Naive thymus-derived CD4-positive, alpha-beta T cell (primary cell): Measurements from ENCODE around the gene CPT1C. TPM values are rescaled to one million over a fixed set of nuclear protein-coding genes. Genes with fewer than 3 reads are reported as not detected.
A peak's percentile ranks its signal among the peaks of the same experiment; 100 is the strongest.

Experiments
- ATAC-seq: fragments of 150-1000 bp; cut with Tn5 transposase; 2 replicates; pipeline ENCODE4 v1.10.0; 2021; ENCODE audit warnings: mild to moderate bottlenecking, moderate library complexity
- CTCF ChIA-PET: fragments of 350-600 bp; sonication (Branson Sonifier 250); formaldehyde crosslinking; loops from one replicate; lab custom pipeline; 2021; ENCODE audit warnings: antibody characterized with exemption; lab: Charles Lee
- POLR2A ChIA-PET: fragments of 350-600 bp; sonication (Branson Sonifier 250); formaldehyde crosslinking; loops from one replicate; lab custom pipeline; 2021; ENCODE audit warnings: antibody characterized with exemption, inconsistent platforms; lab: Charles Lee
- DNase-seq, 9 donors: peaks; one replicate each; pipeline versions ENCODE4 v3.0.0 to v3.0.0-alpha.2; 2020 to 2022; ENCODE audit warnings: mixed read lengths in 1 of 9
- H3K27ac ChIP-seq: one replicate; pipeline ENCODE4 v1.7.0; 2013; ENCODE audit warnings: mild to moderate bottlenecking, low read depth, low read length, moderate library complexity
- H3K27me3 ChIP-seq, 2 donors: one replicate each; pipeline ENCODE4 v1.7.0; 2013; ENCODE audit warnings: low read length in 2 of 2, mild to moderate bottlenecking in 2 of 2, moderate library complexity in 2 of 2; ENCODE audit not compliant: control insufficient read depth in 2 of 2, insufficient read depth in 2 of 2
- H3K36me3 ChIP-seq, 3 experiments: 1 replicate in 2 of 3; 2 replicates in 1 of 3; pipeline ENCODE4 v1.7.0; 2013; ENCODE audit warnings: low read length in 3 of 3, mild to moderate bottlenecking in 3 of 3, moderate library complexity in 1 of 3; ENCODE audit not compliant: insufficient read depth in 3 of 3, control insufficient read depth in 2 of 3
- H3K4me1 ChIP-seq, 2 donors: one replicate each; pipeline ENCODE4 v1.7.0; 2013; ENCODE audit warnings: low read length in 2 of 2, mild to moderate bottlenecking in 2 of 2, moderate library complexity in 1 of 2; ENCODE audit not compliant: control insufficient read depth in 2 of 2, insufficient read depth in 2 of 2
- H3K4me3 ChIP-seq: 2 replicates; pipeline ENCODE4 v1.7.0; 2013; ENCODE audit warnings: mild to moderate bottlenecking, low read length
- H3K9me3 ChIP-seq, 3 experiments: 1 replicate in 2 of 3; 2 replicates in 1 of 3; pipeline ENCODE4 v1.7.0; 2013; ENCODE audit warnings: low read length in 3 of 3; ENCODE audit not compliant: control insufficient read depth in 2 of 3
- H3K27ac Mint-ChIP-seq, 9 donors: one replicate each; pipeline ENCODE4 v1.8.0; 2020 to 2022; ENCODE audit warnings: mixed read lengths in 9 of 9, mild to moderate bottlenecking in 8 of 9, moderate library complexity in 5 of 9, inconsistent platforms in 2 of 9
- H3K27me3 Mint-ChIP-seq, 5 donors: one replicate each; pipeline ENCODE4 v1.8.0; 2021 to 2022; ENCODE audit warnings: mixed read lengths in 5 of 5, mild to moderate bottlenecking in 1 of 5
- H3K36me3 Mint-ChIP-seq, 5 donors: one replicate each; pipeline ENCODE4 v1.8.0; 2020 to 2022; ENCODE audit warnings: mixed read lengths in 5 of 5, mild to moderate bottlenecking in 3 of 5, inconsistent platforms in 1 of 5
- H3K4me1 Mint-ChIP-seq, 7 donors: one replicate each; pipeline ENCODE4 v1.8.0; 2020 to 2022; ENCODE audit warnings: mixed read lengths in 7 of 7, mild to moderate bottlenecking in 3 of 7, inconsistent platforms in 1 of 7
- H3K4me3 Mint-ChIP-seq, 10 donors: one replicate each; pipeline ENCODE4 v1.8.0; 2020 to 2022; ENCODE audit warnings: mild to moderate bottlenecking in 10 of 10, mixed read lengths in 10 of 10, moderate library complexity in 6 of 10, inconsistent platforms in 2 of 10
- H3K9me3 Mint-ChIP-seq, 11 donors: one replicate each; pipeline ENCODE4 v1.8.0; 2020 to 2022; ENCODE audit warnings: mixed read lengths in 11 of 11, mild to moderate bottlenecking in 4 of 11, inconsistent platforms in 1 of 11, moderate library complexity in 1 of 11
- intact Hi-C, 2 donors: fragments of 100-400 bp; cut with micrococcal nuclease; formaldehyde crosslinking; loops; one replicate each; pipeline ENCODE4 v1.15.1; 2023
- polyA plus RNA-seq, 2 donors: library from polyadenylated mRNA; unstranded; fragments of 300-500 nt; fragmentation: Illumina TruSeq; gene quantifications; one replicate each; pipeline ENCODE4 v1.2.3, GENCODE V29; 2021
- total RNA-seq, 6 experiments: library from RNA in 5 of 6; stranded (reverse) in 5 of 6; gene quantifications; 1 replicate in 5 of 6; 2 replicates in 1 of 6; pipeline ENCODE4 v1.2.3 and lab custom pipeline; 2021 to 2026

The CPT1C gene
- total and polyA plus RNA-seq, 7 experiments from 2014 or later: 0.96 to 6.0 (median 1.6) TPM; not detected in 1

- Mint-ChIP-seq H3K36me3 (peaks cover 4 to 20% (median 4%) of the 10 kb centered on the region in 5 donors), H3K27me3 (peaks cover 0 to 2% (median 0%) of the 10 kb centered on the region in 5 donors), H3K4me1 (peaks cover 24 to 51% (median 44%) of the 10 kb centered on the region in 7 donors), H3K4me3 (peak overlapping the region; percentile 97 to 100 (median 99)), H3K9me3 (peaks cover 0 to 4% (median 0%) of the 10 kb centered on the region in 11 donors), H3K27ac (peak overlapping the region; percentile 96 to 99 (median 97))
- no peak for ATAC-seq
- intact Hi-C loops: loop anchor here (1.0 to 2.0 kb wide), 9 partner anchors 11 to 546 kb away; partner anchors contain the start of genes AKT1S1 (in 1 of the 2), ALDH16A1 (in 1 of the 2), C19orf73 (in 1 of the 2) and NOSIP (in 1 of the 2)
- ChIA-PET POLR2A (interaction anchor here (0.8 to 14.1 kb wide), 13 partner anchors 10 to 213 kb away, joined by 3 to 187 read pairs (median 9); partner anchors contain the start of genes AKT1S1, NOSIP, PIH1D1 and PRMT1), CTCF (interaction anchor here (1.3 to 2.2 kb wide), 2 partner anchors 25 to 119 kb away, joined by 3 to 8 read pairs; partner anchors contain the start of gene RRAS)
- H3K4me1 ChIP-seq: peaks cover 23% of the 10 kb centered on the region in 2 donors
- H3K9me3 ChIP-seq: no peaks in the 10 kb centered on the region
- no peak for DNase-seq
- peak overlapping the region; percentile 95 for H3K4me3 ChIP-seq
- H3K36me3 ChIP-seq: peaks cover 0 to 47% (median 14%) of the 10 kb centered on the region in 3 experiments
- H3K27me3 ChIP-seq: no peaks in the 10 kb centered on the region
- H3K27ac ChIP-seq: peak overlapping the region; percentile 80
Observed at GRCh38 chr19:49665036-49665350, 25.9 kb upstream of the CPT1C start.

- DNase-seq (peak; percentile 99), ATAC-seq (peak; percentile 90)
- intact Hi-C loops: loop anchor here (1.0 to 2.0 kb wide), 9 partner anchors 11 to 547 kb away; partner anchors contain the start of genes AKT1S1 (in 1 of the 2), ALDH16A1 (in 1 of the 2), C19orf73 (in 1 of the 2) and NOSIP (in 1 of the 2)
- Histone ChIP-seq H3K36me3 (peaks cover 0 to 47% (median 14%) of the 10 kb centered on the region in 3 experiments), H3K27ac (peak within 1 kb of the TSS; percentile 80), H3K27me3 (no peaks in the 10 kb centered on the region), H3K9me3 (no peaks in the 10 kb centered on the region), H3K4me1 (peaks cover 23% of the 10 kb centered on the region in 2 donors), H3K4me3 (peak within 1 kb of the TSS; percentile 95)
- CTCF ChIA-PET: interaction anchor here (1.3 to 2.2 kb wide), 2 partner anchors 25 to 120 kb away, joined by 3 to 8 read pairs; partner anchors contain the start of gene RRAS
- peaks cover 0 to 4% (median 0%) of the 10 kb centered on the region in 11 donors for H3K9me3 Mint-ChIP-seq
- POLR2A ChIA-PET: interaction anchor here (0.9 to 14.1 kb wide), 13 partner anchors 10 to 214 kb away, joined by 3 to 187 read pairs (median 9); partner anchors contain the start of genes AKT1S1, NOSIP, PIH1D1 and PRMT1
- H3K27me3 Mint-ChIP-seq: peaks cover 0 to 2% (median 0%) of the 10 kb centered on the region in 5 donors
- peak within 1 kb of the TSS; percentile 97 to 100 (median 99) for H3K4me3 Mint-ChIP-seq
- peak within 1 kb of the TSS; percentile 96 to 99 (median 97) for H3K27ac Mint-ChIP-seq
- H3K4me1 Mint-ChIP-seq: peaks cover 24 to 47% (median 39%) of the 10 kb centered on the region in 7 donors
- H3K36me3 Mint-ChIP-seq: peaks cover 4 to 18% (median 4%) of the 10 kb centered on the region in 5 donors
Observed at GRCh38 chr19:49665351-49666119, 25.4 kb upstream of the CPT1C start, which contains the start of the genes BCL2L12 and IRF3. Gene BCL2L12 (plus strand): TSS chr19:49665933. CDS start chr19:49666693, 760 bp downstream. Gene IRF3 (minus strand): TSS chr19:49665857. CDS start chr19:49664838, 1,019 bp downstream.

DNA sequence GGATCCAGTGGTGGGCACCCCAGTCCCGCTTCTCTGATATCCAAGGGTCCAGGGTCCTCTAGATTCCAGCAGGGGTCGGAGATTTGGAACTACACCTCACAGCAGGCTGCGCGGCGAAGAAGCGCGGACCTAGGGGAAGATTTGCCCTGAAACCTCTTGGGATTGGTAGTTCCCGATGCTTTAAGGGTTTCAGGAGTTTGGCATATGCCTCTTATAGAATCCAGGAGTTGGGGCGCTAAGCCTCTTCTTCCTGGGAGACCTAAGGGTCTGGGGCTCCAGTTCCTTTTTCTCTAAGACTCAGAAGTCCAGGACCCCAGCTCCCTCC lies 24.8 kb upstream of the CPT1C start:
- H3K27ac Mint-ChIP-seq: peak overlapping the region; percentile 96 to 99 (median 97)
- CTCF ChIA-PET: interaction anchor here (0.6 to 2.2 kb wide), 2 partner anchors 26 to 139 kb away, joined by 3 to 8 read pairs; partner anchors contain the start of gene RRAS
- H3K9me3 Mint-ChIP-seq: peaks cover 0 to 4% (median 0%) of the 10 kb centered on the region in 11 donors
- H3K36me3 Mint-ChIP-seq: peaks cover 4 to 18% (median 4%) of the 10 kb centered on the region in 5 donors
- peak overlapping the region; percentile 97 to 100 (median 99) for H3K4me3 Mint-ChIP-seq
- ATAC-seq (peak; percentile 2), DNase-seq (no peak)
- H3K4me1 Mint-ChIP-seq: peaks cover 24 to 47% (median 39%) of the 10 kb centered on the region in 7 donors
- POLR2A ChIA-PET: interaction anchor here (0.7 to 14.1 kb wide), 10 partner anchors 10 to 185 kb away, joined by 3 to 187 read pairs (median 10); partner anchors contain the start of genes NOSIP, PRMT1, PRR12 and RPS11
- peak overlapping the region; percentile 95 for H3K4me3 ChIP-seq
- peak overlapping the region; percentile 80 for H3K27ac ChIP-seq
- intact Hi-C loops: no loop called here
- peaks cover 0 to 43% (median 13%) of the 10 kb centered on the region in 3 experiments for H3K36me3 ChIP-seq
- H3K9me3 ChIP-seq: no peaks in the 10 kb centered on the region
- peaks cover 0 to 2% (median 0%) of the 10 kb centered on the region in 5 donors for H3K27me3 Mint-ChIP-seq
- no peaks in the 10 kb centered on the region for H3K27me3 ChIP-seq
- peaks cover 23% of the 10 kb centered on the region in 2 donors for H3K4me1 ChIP-seq

GRCh38 chr19:49667473-49667872 lies 23.4 kb upstream of the CPT1C start:
- Histone ChIP-seq H3K27ac (no peak overlapping the region), H3K36me3 (peaks cover 0 to 29% (median 1%) of the 10 kb centered on the region in 3 experiments), H3K27me3 (no peaks in the 10 kb centered on the region), H3K4me1 (peaks cover 21% of the 10 kb centered on the region in 2 donors), H3K9me3 (no peaks in the 10 kb centered on the region), H3K4me3 (no peak overlapping the region)
- H3K4me1 Mint-ChIP-seq: peaks cover 31 to 55% (median 44%) of the 10 kb centered on the region in 7 donors
- ChIA-PET CTCF (interaction anchor here (0.9 kb wide), 1 partner anchor 9 kb away, joined by 3 read pairs; no protein-coding TSS in a partner anchor), POLR2A (interaction anchor here (1.3 to 14.1 kb wide), 4 partner anchors 9 to 179 kb away, joined by 3 to 187 read pairs (median 48); partner anchors contain the start of genes NOSIP, PRMT1, RRAS and SCAF1)
- H3K9me3 Mint-ChIP-seq: peaks cover 0 to 4% (median 0%) of the 10 kb centered on the region in 11 donors
- ATAC-seq (no peak), DNase-seq (no peak)
- H3K27ac Mint-ChIP-seq: peak overlapping the region in 6 of 9 donors; percentile 25 to 96 (median 70)
- peaks cover 4 to 20% (median 4%) of the 10 kb centered on the region in 5 donors for H3K36me3 Mint-ChIP-seq
- peak overlapping the region in 9 of 10 donors; percentile 61 to 100 (median 99) for H3K4me3 Mint-ChIP-seq
- intact Hi-C loops: no loop called here
- H3K27me3 Mint-ChIP-seq: peaks cover 0 to 2% (median 0%) of the 10 kb centered on the region in 5 donors

DNA sequence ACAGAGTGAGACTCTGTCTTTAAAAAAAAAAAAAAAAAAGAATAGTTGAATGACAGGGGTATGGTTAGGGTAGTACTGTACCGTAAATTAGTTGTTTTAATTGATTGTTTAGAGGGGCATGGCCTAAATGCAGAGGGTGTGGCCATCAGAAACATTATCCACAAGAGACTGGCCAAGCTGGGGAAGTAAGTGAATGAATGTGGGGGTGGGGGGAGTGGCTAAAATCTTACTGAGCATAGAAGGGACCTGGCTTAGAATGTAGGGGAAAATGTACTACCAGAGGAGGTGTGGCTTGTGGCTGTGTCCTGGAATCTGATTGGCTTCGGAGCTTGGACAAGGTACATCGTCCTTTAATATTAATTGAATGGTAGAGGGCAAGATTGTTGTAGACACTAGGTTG lies 21.4 kb upstream of the CPT1C start:
- no peak for DNase-seq
- H3K9me3 ChIP-seq: no peaks in the 10 kb centered on the region
- H3K27ac Mint-ChIP-seq: no peak overlapping the region
- H3K4me3 ChIP-seq: no peak overlapping the region
- H3K4me3 Mint-ChIP-seq: no peak overlapping the region
- peaks cover 26 to 42% (median 32%) of the 10 kb centered on the region in 7 donors for H3K4me1 Mint-ChIP-seq
- H3K27me3 Mint-ChIP-seq: peaks cover 0 to 2% (median 0%) of the 10 kb centered on the region in 5 donors
- peaks cover 4 to 12% (median 4%) of the 10 kb centered on the region in 5 donors for H3K36me3 Mint-ChIP-seq
- ATAC-seq: no peak
- H3K4me1 ChIP-seq: peaks cover 3 to 7% of the 10 kb centered on the region in 2 donors
- ChIA-PET CTCF (no interaction called here), POLR2A (interaction anchor here (1.9 to 14.1 kb wide), 2 partner anchors 25 to 89 kb away, joined by 5 to 187 read pairs; partner anchors contain the start of genes NOSIP, PRRG2, RRAS and SCAF1)
- peaks cover 0 to 20% (median 0%) of the 10 kb centered on the region in 3 experiments for H3K36me3 ChIP-seq
- H3K27me3 ChIP-seq: no peaks in the 10 kb centered on the region
- intact Hi-C loops: no loop called here
- no peak overlapping the region for H3K27ac ChIP-seq
- peaks cover 0 to 4% (median 0%) of the 10 kb centered on the region in 11 donors for H3K9me3 Mint-ChIP-seq
